Globus pallidus (tissue), 1 donor: ENCODE results near the gene HCFC1R1.

ENCODE experiments used
- DNase-seq: peaks from one replicate; pipeline ENCODE4 v3.0.0-alpha.2; 2015; ENCODE audit warnings: low spot score

HCFC1R1 gene

DNA sequence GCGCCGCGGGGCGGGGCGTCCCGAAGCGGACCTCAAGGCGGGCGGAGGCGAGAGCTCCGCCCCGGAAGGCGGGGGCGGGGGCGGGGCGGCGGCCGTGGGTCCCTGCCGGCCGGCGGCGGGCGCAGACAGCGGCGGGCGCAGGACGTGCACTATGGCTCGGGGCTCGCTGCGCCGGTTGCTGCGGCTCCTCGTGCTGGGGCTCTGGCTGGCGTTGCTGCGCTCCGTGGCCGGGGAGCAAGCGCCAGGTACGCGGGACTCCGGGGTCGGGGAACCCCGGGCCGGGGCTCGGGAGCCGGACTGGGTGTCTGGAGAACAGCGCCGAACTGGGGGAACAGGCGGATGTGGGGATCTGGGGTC is 3.5 kb downstream of the HCFC1R1 start, which contains the start of gene TNFRSF12A:
TNFRSF12A (plus strand) TSS at position 122 of the 357 bp plus-strand sequence; CDS start at position 152, 30 bp downstream.
- DNase-seq: peak; percentile 52

DNA sequence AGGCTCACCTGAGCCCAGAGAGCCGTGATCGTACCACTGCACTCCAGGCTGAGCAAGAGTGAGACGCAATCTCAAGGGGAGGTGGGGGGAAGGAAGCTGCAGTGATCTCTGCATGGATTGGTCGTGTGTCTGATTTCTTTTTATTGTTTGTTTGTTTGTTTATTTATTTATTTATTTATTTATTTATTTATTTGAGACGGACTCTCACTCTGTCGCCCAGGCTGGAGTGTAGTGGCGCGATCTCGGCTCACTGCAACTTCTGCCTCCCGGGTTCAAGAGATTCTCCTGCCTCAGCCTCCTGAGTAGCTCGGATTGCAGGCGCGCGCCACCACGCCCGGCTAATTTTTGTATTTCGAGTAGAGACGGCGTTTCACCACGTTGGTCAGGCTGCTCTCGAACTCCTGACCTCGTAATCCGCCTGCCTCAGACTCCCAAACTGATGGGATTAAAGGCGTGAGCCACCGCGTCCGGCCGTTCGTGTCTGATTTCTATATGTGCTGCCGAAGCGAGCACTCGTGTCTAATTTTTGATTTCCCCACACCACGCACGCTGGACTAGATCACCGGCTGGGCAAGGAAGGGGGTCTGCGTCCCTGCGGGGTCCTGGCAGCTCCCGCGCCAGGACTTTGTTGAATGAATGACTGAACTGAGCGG is 4.0 kb downstream of the HCFC1R1 start:
- DNase-seq: no peak

- DNase-seq: no peak
Observed at GRCh38 chr16:3017794-3018506, 5.8 kb downstream of the HCFC1R1 start, which contains the start of gene CLDN6. TSS of gene CLDN6 (minus strand) at chr16:3018183. CDS start at chr16:3016021, 2,162 bp downstream.

- DNase-seq: no peak
Observed at GRCh38 chr16:3017344-3017743, 6.4 kb downstream of the HCFC1R1 start.

- DNase-seq: no peak
Observed at GRCh38 chr16:3015865-3016521, 7.7 kb downstream of the HCFC1R1 start.

- DNase-seq: no peak
Observed at GRCh38 chr16:3014971-3015370, 8.8 kb downstream of the HCFC1R1 start.

DNA sequence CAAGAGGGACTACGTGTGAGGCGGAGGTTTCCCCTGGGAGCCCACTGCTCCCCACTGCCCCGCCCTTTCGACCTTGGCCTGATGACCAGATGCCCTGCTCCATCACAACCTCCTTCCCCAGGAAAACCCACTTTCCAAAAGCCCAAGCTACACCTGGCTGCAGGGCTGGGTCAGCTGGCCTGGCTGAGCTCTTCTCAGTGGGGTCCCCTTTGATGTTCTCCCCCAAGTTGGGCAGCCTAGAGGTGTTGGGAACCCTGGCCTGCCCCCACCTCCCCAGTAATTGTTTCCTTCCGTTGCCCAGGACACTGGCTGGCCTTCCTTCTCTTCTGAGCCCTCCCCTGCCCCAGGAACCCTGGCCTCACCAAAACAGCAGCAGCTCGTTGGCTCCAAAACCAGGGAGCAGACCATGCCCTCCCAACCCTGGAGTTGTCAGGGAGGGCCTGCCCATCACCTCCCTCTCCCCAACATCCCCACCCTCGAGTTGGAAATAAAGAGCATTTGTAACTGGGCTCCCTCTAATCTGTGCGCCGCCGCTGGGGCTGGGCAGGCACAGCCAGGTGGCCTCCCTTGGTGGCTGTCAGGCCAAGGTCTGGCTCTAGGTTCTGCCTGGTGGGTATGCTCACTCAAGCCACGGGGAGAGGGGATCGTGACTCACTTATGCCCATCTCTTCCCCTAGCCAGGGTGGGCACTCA is 9.6 kb downstream of the HCFC1R1 start:
- DNase-seq: no peak

GRCh38 chr16:3013491-3013951 is 10.2 kb downstream of the HCFC1R1 start:
- DNase-seq: no peak

DNA sequence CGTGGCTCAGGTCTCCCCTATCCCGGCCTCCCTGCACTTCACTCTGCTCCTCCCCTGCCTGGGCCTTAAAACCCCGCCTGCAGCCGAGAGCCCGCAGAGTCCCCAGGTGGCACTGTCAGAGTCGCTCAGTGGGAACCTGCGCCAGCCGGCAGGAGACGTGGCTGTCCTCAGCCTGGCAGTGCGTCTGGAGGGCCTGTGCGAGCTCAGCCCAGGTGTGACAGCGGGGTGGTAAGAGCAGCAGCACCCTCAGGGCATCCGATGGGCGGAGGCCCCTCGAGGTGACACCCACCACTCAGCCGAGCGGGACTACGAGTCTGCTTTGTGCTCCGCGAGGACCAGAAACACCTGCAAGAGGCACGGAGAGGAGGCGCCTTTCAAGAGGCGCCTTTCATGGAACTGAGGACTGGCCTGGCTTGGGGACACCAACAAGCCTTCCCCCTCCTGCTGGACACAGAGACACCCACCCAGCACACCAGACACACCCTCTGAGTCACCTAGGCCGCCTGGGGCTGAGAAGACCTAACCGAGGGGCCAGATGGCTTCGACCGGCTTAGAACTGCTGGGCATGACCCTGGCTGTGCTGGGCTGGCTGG is 10.8 kb downstream of the HCFC1R1 start, which contains the start of gene CLDN9:
CLDN9 (plus strand) TSS at position 96 of the 593 bp plus-strand sequence; CDS start at position 536, 440 bp downstream.
- DNase-seq: no peak

- no peak for DNase-seq
Observed at GRCh38 chr16:3012246-3012645, 11.5 kb downstream of the HCFC1R1 start.

GRCh38 chr16:3010510-3010909 is 13.2 kb downstream of the HCFC1R1 start:
- no peak for DNase-seq

DNA sequence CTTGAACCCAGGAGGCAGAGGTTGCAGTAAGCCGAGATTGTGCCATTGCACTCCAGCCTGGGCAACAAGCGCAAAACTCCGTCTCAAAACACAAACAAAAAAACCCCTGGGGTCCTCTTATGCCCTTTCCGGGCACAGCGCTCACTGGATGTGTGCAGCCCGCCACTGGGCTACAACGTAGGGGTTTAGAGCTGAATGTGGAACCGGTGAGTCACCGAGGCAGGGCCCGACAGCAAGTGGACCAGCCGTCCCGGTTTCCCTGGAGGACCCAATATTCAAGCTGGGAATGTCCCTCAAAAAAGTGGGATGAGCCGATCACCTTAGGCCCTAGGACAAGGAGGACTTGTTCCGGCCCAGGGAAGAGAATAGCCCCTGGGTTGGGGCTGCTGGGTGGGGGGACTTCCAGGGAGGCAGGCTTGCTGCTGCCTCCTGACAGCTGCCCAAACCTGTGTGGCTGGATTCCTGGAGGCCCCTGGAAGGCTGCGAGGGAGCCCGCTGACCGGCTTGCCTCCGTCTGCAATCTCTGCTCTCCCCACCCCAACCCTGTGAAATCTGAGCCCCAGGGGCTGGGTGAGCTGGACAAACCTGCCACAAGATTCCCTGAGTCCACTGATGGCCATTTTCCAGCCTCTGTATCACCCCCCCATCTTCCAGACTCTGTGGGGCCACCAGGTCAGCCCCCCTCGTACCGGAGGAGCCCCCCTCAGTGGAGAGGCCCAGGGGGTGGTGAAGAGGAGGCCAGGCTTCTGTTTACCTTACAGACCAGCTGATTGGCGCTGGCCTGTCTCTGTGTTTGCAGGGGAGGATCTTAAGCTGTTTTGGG is 14.0 kb downstream of the HCFC1R1 start:
- DNase-seq: no peak

GRCh38 chr16:3008690-3009037 is 15.1 kb downstream of the HCFC1R1 start:
- DNase-seq: no peak

- DNase-seq: peak; percentile 33
Observed at GRCh38 chr16:3007957-3008689, 15.6 kb downstream of the HCFC1R1 start.

DNA sequence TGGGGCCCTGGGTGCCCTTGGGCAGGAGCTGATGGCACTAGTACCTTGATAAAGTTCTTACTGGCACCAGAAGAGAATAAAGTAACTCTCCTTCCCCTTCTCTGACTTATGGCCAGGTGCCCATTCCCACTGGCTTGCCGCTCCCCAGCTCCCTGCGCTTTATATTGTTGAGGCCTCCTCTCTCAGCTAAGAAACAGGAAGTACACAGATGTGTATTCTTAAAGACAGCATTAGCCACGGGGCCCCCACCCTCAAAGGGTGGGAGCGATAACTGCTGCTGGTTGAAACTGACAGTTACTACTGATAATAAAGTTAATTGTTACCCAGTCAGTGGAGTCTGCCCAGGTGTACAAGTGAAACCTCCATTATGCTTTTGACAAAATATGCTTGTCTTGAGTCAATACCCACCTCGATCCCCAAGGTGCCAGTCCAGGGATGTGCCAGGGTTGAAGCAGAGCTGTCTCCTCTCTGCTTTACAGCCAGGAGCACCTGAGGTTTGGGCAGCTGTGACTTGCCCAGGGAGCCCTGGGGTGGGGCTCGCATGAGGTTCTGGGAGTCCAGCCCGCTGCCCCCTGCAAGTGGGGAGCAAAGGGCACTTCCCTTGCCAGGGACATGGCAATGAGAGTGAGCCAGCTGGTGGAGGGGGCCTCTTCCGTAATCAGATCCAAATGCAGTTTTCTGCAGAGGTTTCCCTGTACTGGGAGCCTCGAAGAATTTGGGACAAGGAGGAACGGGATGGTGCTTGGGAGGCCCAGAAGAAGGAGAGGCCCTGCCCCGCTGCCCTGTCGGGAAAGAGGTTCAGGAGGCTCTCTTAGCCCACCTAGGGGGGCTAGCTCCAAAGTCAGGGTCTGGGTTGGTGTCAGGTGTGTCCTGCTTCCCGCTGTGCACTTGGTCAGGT is 16.4 kb downstream of the HCFC1R1 start:
- DNase-seq: no peak

DNA sequence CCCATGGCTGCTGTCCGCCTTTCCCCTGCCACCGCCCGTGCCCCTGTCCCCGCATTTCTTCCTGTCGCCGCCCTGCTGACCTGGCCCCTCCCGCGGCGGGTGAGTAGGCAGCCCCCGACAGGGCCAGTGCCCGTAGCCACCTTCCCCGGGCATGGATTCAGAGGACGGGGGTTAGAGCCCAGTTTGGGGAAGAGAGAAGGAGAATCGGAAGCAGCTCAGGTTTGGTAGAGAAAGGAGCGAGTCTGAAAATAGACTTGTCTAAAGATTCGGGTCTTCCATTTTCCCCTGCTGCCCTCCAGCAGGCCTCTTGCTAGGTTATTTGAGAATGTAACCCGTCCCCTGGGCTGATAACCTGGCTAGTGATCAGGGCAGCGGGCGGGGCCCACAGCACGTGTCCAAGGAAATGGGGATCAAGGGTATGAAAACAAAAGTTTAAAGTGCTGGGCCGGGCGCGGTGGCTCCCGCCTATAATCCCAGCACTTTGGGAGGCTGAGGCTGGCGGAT is 18.9 kb downstream of the HCFC1R1 start:
- no peak for DNase-seq

DNA sequence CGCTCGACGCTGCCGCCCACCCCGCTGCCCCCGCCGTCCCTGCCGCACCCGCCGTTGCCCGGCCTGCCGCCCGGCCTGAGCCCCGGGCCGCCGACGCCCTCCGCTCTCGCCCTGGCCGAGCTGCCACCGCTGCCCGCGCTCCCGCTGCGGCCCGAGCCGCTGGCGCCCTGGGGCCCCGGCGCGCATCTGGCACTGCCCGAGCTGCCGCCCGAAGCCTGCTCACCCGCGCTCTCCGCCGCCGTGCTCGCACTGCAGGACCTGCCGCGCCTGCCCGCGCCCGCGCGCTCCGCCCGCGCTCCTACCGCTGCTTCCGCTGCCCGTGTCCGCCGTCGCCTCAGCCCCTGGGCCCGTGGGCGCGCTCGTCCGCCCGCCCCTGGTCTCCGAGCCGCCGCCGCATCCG is 19.4 kb downstream of the HCFC1R1 start:
- DNase-seq: no peak

DNA sequence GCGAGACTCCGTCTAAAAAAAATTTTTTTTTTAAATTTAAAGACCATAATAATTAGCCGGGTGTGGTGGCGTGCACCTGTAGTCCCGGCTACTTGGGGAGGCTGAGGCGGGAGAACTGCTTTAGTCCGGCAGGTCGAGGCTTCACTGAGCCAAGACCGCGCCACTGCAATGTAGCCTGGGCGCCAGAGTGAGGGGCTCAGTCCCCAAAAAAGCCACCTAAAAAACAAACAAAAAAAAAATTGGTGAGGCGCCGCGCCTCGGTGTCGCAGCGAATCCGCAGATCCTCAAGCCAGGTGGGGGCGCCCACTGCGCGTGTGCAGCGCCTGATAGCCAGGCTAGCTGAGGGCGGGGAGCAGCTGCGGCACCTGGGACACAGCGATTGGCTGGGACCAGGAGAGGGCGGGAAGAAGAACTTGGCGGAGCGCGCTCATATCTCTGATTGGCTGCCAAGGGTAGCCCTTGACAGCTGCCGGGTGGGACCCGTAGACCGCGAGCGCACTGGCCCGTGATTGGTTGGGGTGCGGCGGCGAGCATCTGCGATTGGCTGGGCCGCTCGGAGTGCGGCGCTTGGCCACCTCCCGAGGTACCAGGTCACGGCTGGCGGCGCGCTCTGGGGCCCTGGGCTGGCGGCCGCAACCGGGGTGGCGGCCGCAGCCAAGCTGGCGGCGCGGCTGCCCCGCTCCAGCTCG is 20.0 kb downstream of the HCFC1R1 start:
- DNase-seq: peak; percentile 98
